HEK293 (cell line): ENCODE results near the gene MORN1.

Source experiments
- CTCF ChIP-seq: fragments of 450-650 bp; formaldehyde crosslinking; IDR thresholded peaks from 2 replicates; pipeline ENCODE4 v1.5.1; 2016; ENCODE audit warnings: missing biosample characterization, missing genetic modification characterization
- HIC1 ChIP-seq: fragments of 450-650 bp; formaldehyde crosslinking; IDR thresholded peaks from 2 replicates; pipeline ENCODE4 v1.5.1; 2016; ENCODE audit warnings: missing biosample characterization, missing genetic modification characterization
- HOXC10 ChIP-seq: sonication (generic); formaldehyde crosslinking; IDR thresholded peaks from 2 replicates; pipeline ENCODE4 v1.8.1; 2023; ENCODE audit warnings: mild to moderate bottlenecking, missing genetic modification reagents
- KLF17 ChIP-seq: fragments of 450-650 bp; formaldehyde crosslinking; IDR thresholded peaks from 2 replicates; pipeline ENCODE4 v1.5.1; 2016; ENCODE audit warnings: missing biosample characterization, missing genetic modification characterization
- KLF8 ChIP-seq: fragments of 450-650 bp; formaldehyde crosslinking; IDR thresholded peaks from 2 replicates; pipeline ENCODE4 v1.5.1; 2016; ENCODE audit warnings: missing biosample characterization, missing genetic modification characterization
- REST ChIP-seq: fragments of 450-650 bp; formaldehyde crosslinking; IDR thresholded peaks from 2 replicates; pipeline ENCODE4 v1.5.1; 2016; ENCODE audit warnings: missing biosample characterization, missing genetic modification characterization
- TRIM28 ChIP-seq: IDR thresholded peaks from 2 replicates; pipeline ENCODE4 v1.6.1; 2011; ENCODE audit warnings: low read length, control low read depth, borderline replicate concordance
- WT1 ChIP-seq: fragments of 450-650 bp; formaldehyde crosslinking; IDR thresholded peaks from 2 replicates; pipeline ENCODE4 v1.5.1; 2016; ENCODE audit warnings: missing biosample characterization, missing genetic modification characterization
- ZBTB11 ChIP-seq: fragments of 450-650 bp; formaldehyde crosslinking; conservative IDR thresholded peaks from 2 replicates; pipeline ENCODE4 v1.5.1; 2016; ENCODE audit warnings: low read depth, missing biosample characterization, missing genetic modification characterization
- ZBTB20 ChIP-seq: fragments of 450-650 bp; formaldehyde crosslinking; IDR thresholded peaks from 2 replicates; pipeline ENCODE4 v1.5.1; 2016; ENCODE audit warnings: missing biosample characterization, missing genetic modification characterization
- ZBTB48 ChIP-seq: fragments of 450-650 bp; formaldehyde crosslinking; IDR thresholded peaks from 2 replicates; pipeline ENCODE4 v1.5.1; 2016; ENCODE audit warnings: missing biosample characterization, missing genetic modification characterization
- ZNF157 ChIP-seq: fragments of 450-650 bp; formaldehyde crosslinking; IDR thresholded peaks from 2 replicates; pipeline ENCODE4 v1.5.1; 2016; ENCODE audit warnings: missing biosample characterization, missing genetic modification characterization
- ZNF2 ChIP-seq: fragments of 450-650 bp; formaldehyde crosslinking; IDR thresholded peaks from 2 replicates; pipeline ENCODE4 v1.5.1; 2016; ENCODE audit warnings: missing biosample characterization, missing genetic modification characterization
- ZNF23 ChIP-seq: fragments of 450-650 bp; formaldehyde crosslinking; IDR thresholded peaks from 2 replicates; pipeline ENCODE4 v1.5.1; 2016; ENCODE audit warnings: missing biosample characterization, missing genetic modification characterization, borderline replicate concordance
- ZNF292 ChIP-seq: fragments of 450-650 bp; formaldehyde crosslinking; IDR thresholded peaks from 2 replicates; pipeline ENCODE4 v1.5.1; 2016; ENCODE audit warnings: low read depth, missing biosample characterization, missing genetic modification characterization, borderline replicate concordance
- ZNF335 ChIP-seq: fragments of 450-650 bp; formaldehyde crosslinking; conservative IDR thresholded peaks from 2 replicates; pipeline ENCODE4 v1.5.1; 2016; ENCODE audit warnings: missing biosample characterization, missing genetic modification characterization
- ZNF518A ChIP-seq: fragments of 450-650 bp; formaldehyde crosslinking; conservative IDR thresholded peaks from 2 replicates; pipeline ENCODE4 v1.5.1; 2016; ENCODE audit warnings: low read depth, missing biosample characterization, missing genetic modification characterization
- ZNF561 ChIP-seq: fragments of 450-650 bp; IDR thresholded peaks from 2 replicates; pipeline ENCODE4 v1.5.1; 2018; ENCODE audit warnings: missing biosample characterization, missing genetic modification characterization, borderline replicate concordance
- ZNF580 ChIP-seq: fragments of 450-650 bp; formaldehyde crosslinking; IDR thresholded peaks from 2 replicates; pipeline ENCODE4 v1.5.1; 2016; ENCODE audit warnings: missing biosample characterization, missing genetic modification characterization
- ZNF626 ChIP-seq: fragments of 450-650 bp; sonication (Bioruptor Pico); formaldehyde crosslinking; IDR thresholded peaks from 2 replicates; pipeline ENCODE4 v1.5.1; 2018; ENCODE audit warnings: missing biosample characterization, missing genetic modification characterization, inconsistent platforms

The MORN1 gene

GRCh38 chr1:2311184-2312032, 79.9 kb downstream of the MORN1 start (continued):
- no peak for TF ChIP-seq ZNF518A (tag by site-specific recombination)
- TF ChIP-seq ZNF23 (tag by site-specific recombination), result no peak
- TF ChIP-seq REST (tag by site-specific recombination), result no peak
- peak; percentile 52 for TF ChIP-seq KLF17
- TF ChIP-seq ZNF157 (tag by site-specific recombination), result no peak
- TF ChIP-seq KLF8, result peak; percentile 85
- no peak for TF ChIP-seq ZNF292 (tag by site-specific recombination)
- no peak for TF ChIP-seq HOXC10
- TF ChIP-seq ZNF561 (tag by site-specific recombination), result no peak
- TF ChIP-seq ZNF626 (tag by site-specific recombination), result no peak
- TF ChIP-seq HIC1, result peak; percentile 60
- peak; percentile 56; the same call in 1 of the 2 replicates for TF ChIP-seq ZBTB48 (tag by site-specific recombination)
- 0 out of 2 replicates have a peak, but pooled peaks have one; percentile 16 for TF ChIP-seq WT1 (tag by site-specific recombination)
- no peak for TF ChIP-seq ZNF580 (tag by site-specific recombination)
- TF ChIP-seq ZNF2 (tag by site-specific recombination), result peak; percentile 94; the same call in 1 of the 2 replicates
- TF ChIP-seq TRIM28, result peak; percentile 70; the same call in 1 of the 2 replicates
- TF ChIP-seq ZNF335, result peak; percentile 57
- no peak for TF ChIP-seq ZBTB20 (tag by site-specific recombination)
- peak; percentile 59; the same call in 1 of the 2 replicates for TF ChIP-seq CTCF (tag by site-specific recombination)
- TF ChIP-seq ZBTB11, result 0 out of 2 replicates have a peak, but pooled peaks have one; percentile 18
